HG03139 (cell line): Measurements from ENCODE around the gene SPATA3.
"Not testable (repeated sequence)": the region's sequence is repeated elsewhere in the genome, so short reads cannot be mapped to it uniquely, and the experiment has no call there.

Experiments used
- ATAC-seq: cut with Tn5 transposase; IDR thresholded peaks from one replicate; pipeline ENCODE4 v1.9.1; 2021; ENCODE audit not compliant: unreplicated experiment

Gene SPATA3

DNA sequence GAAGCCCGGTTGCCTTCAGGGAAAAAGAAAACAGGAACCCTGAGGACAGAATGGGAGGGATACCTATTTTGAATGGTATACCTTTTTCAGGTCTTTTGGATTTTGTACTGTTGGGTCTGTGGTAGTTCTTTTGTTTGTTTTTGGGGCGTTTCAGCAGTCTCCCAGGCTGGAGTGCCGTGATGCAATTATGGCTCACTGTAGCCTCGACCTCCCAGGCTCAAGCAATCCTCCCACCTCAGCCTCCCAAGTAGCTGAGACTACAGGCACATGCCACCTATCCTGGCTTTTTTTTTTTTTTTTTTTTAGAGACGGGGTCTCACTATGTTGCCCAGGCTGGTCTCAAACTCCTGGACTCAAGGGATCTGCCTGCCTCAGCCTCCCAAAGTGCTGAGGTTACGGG lies 27.6 kb upstream of the SPATA3 start:
- ATAC-seq, result not testable (repeated sequence)

DNA sequence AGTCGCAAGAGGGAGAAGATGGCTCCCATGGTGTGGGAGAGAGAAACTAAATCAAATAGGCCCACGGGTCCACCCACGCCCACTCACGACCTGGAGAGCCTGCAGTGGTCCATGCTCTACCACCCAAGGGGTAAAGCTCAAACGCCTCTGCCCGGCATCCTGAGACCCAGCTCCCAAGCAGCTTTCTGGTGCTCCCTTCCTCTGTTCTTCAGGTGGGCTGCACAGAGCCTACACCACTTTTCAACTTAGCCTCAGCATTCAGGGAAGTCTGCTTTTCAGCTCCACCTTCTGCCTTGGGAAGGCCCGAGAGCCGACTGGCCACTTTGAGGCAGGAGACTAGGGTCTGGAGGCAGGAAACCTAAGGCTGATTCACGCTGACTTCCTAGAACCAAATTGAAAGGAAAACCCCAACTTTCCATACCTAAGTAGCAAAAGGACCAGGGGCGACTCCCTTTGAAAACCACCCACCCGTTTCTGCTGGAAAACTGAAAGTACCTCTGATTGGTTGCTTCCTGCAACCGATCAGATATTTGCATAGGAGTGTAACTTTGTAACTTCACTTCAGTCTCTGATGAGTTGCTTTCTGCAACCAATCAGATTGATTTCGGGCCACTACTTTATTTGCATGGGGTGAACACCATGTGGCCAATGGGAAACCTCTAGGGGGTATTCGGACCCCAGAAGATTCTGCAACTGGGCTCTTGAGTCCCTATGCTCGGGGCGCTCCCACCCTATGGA lies 26.8 kb upstream of the SPATA3 start:
- no peak for ATAC-seq

DNA sequence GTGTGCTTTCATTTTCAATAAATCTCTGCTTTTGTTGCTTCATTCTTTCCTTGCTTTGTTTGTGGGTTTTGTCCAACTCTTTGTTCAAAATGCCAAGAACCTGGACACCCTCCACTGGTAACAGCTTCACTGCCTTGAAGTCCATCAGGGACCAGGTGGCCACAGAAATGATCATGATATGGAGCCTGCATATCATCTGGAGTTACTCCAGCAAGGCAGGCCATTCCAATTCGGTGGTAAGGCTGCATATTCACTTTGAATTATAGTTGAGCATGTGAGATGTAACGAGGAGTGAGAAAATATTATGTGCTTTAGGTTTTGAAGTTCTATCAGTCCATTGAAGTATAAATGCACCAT lies 26.3 kb upstream of the SPATA3 start:
- no peak for ATAC-seq

DNA sequence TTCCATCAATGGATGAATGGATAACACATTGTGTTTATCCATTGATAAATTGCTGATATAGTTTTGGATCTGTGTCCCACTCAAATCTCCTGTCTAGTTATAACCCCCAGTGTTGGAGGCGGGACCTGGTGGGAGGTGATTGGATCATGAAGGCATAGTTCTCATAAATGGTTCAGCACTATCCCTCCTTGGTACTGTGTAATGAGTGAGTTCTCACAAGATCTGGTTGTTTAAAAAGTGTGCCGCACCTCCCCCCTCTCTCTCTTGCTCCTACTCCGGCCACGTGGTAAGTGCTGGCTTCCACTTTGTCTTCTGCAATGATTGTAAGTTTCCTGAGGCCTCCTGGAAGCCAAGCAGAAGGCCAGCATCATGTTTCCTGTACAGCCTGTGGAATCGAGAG lies 23.9 kb upstream of the SPATA3 start:
- no peak for ATAC-seq

- ATAC-seq, result peak; percentile 72
Measured at GRCh38 chr2:230974096-230974913, 21.6 kb upstream of the SPATA3 start.

DNA sequence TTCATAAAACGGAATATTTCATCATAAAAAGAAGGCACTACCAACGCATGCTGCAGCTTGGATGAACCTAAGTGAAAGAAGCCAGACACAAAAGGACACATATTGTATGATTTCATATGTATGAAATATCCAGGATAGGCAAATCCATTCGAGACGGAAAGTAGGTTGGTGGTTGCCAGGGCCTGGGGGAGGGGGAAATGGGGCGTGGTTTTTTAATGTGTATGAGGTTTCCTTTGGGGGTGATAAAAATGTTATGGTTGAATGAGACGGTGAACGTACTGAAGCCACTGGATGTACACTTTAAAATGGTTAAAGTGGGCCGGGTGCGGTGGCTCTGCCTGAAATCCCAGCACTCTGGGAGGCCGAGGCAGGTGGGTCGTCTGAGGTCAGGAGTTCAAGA lies 20.0 kb upstream of the SPATA3 start:
- ATAC-seq, result no peak

DNA sequence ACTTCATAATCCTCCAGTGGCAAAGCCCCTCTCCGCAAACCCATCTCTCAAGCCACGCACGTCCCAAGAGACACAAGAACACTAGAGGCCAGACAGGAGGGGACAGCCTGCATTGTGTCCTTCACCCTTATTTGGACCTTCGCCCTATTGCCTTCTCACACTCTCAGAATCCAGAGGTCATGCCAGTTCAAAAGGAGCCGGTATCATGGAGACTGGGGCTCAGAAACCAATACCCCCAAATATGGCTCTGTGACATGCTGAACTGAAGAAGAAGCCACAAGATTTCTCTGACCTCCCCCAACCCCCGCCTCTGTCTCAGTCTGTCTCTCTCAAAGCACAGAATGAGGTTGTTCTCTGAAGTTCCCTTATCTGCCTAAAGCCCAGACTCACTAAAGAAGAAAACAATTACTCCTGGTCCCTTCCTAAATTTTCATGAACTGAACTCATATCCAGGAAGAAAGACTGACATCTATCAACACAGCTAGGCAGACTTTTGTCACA lies 19.2 kb upstream of the SPATA3 start:
- ATAC-seq, result no peak

- no peak for ATAC-seq
Measured at GRCh38 chr2:230980468-230980867, 15.5 kb upstream of the SPATA3 start.

- no peak for ATAC-seq
Measured at GRCh38 chr2:230981704-230982103, 14.2 kb upstream of the SPATA3 start.

GRCh38 chr2:230982126-230982525 lies 13.8 kb upstream of the SPATA3 start:
- no peak for ATAC-seq

DNA sequence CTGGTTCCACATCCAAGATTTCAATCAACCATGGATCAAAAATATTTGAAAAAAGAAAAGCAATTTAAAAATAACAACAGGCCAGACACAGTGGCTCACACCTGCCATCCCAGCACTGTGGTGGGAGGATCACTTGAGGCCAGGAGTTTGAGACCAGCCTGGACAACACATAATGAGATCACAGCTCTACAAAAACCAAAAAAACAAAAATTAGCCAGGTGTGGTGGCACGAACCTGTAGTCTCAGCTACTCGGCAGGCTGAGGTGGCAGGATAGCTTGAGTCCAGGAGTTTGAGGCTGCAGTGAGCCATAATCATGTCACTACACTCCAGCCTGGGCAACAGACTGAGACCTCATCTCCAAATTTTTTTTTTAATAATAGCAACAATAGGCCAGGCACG lies 13.4 kb upstream of the SPATA3 start:
- ATAC-seq, result no peak

- no peak for ATAC-seq
Measured at GRCh38 chr2:230983566-230983965, 12.4 kb upstream of the SPATA3 start.

GRCh38 chr2:230984393-230985220 lies 11.3 kb upstream of the SPATA3 start:
- ATAC-seq, result peak; percentile 72

DNA sequence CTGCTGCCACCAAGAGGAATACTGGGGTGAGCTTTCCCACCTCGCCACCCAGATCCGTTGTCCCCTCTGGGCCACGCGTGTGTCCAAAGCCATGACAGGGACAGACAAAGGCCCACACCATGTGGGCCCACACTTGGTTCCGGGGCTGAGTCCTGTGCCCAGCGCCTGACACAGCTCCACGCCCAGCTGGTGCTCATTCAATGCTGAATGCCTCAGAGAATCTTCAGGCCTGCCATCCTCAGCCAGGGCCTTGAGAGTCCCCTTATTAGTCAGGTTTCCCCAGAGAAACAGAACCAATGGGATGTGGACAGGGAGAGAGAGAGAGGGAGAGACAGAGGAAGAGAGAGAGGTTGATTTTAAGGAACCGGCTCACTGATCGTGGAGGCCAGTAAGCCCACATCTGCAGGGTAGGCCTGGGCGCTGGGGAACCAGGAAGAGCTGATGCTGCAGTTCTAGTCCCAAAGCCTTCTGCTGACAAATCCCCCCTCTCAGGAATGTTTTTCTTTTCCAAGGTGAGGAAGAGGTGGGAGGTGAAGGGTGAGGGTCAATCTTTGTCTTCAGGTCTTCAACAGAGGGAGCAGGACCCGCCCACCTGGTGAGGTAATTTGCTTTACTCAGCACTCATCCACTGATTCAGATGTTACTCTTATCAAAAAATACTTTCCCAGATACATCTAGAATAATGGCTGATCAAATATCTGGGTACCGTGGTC lies 10.2 kb upstream of the SPATA3 start:
- ATAC-seq, result no peak

DNA sequence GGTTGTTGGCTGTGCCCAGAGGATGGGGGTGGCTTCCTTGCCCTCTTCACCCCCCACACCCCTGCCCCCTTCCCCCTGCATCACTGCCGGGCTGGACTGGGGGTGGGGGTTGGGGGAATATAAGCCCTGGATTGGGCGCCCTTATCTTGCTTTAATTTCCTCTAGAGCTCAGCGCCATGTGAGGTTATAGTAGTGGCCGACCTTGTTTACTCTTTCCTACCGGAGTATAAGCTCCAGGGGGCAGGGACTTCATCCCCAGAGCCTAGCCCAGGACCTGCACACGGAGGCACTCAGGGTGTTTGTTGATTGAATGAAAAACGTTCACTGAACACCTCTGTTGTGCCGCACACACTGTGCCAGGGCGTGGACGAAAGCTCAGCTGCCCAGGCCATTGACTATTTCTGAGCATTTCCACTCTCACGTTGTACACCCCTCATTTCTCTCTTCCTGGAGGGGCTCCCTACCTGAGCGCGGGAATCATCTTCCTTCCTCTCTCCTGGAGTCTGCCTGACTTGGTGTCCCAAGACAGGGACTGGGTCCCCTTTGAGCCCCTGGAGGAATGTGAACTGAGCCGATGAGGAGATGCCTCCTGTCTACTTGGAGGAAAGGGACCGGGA lies 9.3 kb upstream of the SPATA3 start:
- no peak for ATAC-seq

DNA sequence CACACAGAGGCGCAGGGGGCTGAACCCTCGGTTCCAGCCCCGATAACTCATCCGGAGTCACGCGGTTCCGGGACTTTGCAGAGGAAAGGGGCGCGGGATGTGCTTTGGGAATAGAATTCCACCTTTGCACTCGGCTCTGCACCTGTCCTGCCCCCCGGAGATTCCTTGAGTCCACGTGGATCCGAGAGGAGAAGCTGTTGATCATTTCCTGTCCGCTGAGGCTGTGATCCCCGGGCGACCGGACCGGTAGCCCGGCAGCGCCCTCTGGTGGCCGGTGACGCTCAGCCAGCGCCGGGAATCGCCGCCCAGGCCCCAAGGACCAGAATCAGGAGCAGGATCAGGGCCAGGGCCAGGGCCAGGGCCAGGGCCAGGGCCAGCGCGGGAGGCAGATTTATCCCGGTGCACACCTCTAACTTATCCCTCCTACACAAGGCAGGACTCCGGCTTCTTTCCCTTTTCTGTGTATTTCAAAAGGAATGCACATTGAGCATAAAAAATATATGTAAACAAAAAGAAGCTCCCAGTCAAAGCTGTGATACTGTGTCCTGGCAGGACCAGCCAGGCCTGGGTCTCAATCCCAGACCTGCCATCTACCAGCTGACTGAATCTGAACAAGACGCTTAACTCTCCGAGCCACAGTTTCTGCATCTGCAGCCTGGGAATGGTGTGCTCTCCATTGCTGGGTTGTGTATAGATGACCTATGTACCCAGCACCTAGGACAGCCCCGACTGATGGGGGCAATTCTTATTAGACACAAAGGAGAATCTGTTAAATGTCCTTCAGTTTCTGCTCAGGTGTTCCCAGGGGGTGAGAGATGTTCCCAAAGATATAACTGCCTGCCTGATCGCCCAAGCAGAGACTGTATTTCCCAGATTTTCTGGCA lies 8.5 kb upstream of the SPATA3 start:
- ATAC-seq, result peak; percentile 44

DNA sequence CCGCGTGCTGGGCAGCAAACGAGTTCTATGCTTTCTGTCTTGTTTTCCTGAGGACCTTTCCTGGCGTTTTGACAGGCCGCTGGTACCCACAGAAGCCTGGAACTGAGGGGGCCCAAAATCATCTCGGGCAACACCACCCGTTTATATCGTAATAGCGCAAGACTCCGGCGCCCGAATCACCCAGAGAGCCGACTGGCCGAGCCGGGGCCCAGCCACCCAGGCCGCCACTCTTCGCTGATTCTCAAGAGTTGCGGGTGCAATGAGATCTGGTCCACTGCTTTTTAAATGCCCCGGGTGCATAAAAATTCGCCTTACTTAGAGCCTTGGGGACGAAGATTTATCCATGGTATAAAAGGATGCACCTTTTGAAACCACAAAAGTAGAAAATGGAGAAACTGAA lies 6.2 kb upstream of the SPATA3 start:
- no peak for ATAC-seq

DNA sequence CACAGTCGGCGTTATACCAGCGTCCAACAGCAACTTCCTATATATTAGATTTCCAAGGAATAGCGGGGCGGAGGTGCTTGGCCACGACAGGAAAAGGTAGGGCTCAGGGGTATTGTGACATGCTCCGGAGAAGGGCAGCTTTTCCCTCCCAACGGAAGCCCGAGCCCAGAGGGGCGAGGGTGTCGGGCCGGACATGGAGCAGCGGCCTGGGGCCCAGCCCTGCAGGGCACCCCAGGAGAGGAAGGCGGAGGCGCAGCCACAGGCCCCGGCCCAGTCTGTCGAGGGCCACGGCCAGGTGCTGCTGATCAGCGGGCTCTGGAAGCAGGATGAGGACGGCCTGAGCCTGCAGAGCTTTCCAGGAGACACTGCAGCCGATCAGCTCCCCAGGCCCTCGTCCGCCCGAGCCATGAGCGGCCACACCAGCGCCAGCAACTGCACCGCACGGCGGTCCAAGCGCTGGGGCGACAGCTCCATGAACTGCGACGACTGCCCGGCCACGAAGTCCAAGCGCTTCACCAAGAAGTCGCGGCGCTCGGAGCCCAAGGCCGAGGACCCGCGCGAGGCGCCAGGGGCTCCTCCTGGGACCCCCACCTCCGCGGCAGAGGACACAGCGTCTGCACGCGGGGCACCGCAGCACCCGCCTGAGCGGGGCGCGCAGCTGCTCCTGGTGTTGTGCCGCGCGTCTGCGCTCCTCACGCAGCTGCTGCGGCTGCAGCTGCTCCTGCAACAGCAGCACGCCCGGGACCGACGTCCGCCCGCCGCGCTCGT lies 5.6 kb upstream of the SPATA3 start:
- no peak for ATAC-seq

DNA sequence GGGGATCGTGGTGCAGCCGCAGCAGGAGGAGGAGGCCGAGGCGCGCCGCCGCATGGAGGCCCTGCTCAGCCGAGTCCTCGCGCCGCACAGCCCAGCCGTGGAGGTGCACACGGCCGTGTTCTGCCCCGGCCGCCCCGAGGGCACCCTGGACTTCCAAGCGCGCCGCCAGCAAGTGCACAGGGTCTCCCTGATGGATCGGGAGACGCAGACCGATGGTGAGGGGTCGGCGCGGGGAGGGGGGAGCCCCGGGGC lies 5.1 kb upstream of the SPATA3 start:
- ATAC-seq, result no peak
